WTC11 (cell line): ENCODE measurements around the gene PRR15.

Experiments
- ATF1 ChIP-seq: sonication (generic); formaldehyde crosslinking; IDR thresholded peaks from 2 replicates; pipeline ENCODE4 v1.8.1; 2023; ENCODE audit warnings: mild to moderate bottlenecking, moderate library complexity, missing genetic modification reagents
- CTCF ChIP-seq: fragments of 200-600 bp; IDR thresholded peaks from 2 replicates; pipeline ENCODE4 v1.8.0; 2022; ENCODE audit warnings: antibody characterized with exemption
- E2F1 ChIP-seq: sonication (generic); formaldehyde crosslinking; IDR thresholded peaks from 2 replicates; pipeline ENCODE4 v1.8.0; 2022; ENCODE audit warnings: mild to moderate bottlenecking, missing genetic modification reagents
- MAX ChIP-seq: sonication (generic); formaldehyde crosslinking; IDR thresholded peaks from 2 replicates; pipeline ENCODE4 v1.8.0; 2022; ENCODE audit warnings: mild to moderate bottlenecking, missing genetic modification reagents
- MXD4 ChIP-seq: fragments of 250-450 bp; sonication (Bioruptor Pico); IDR thresholded peaks from 2 replicates; pipeline ENCODE4 v1.8.0; 2021; ENCODE audit warnings: mild to moderate bottlenecking, moderate library complexity, borderline replicate concordance
- NFE2L1 ChIP-seq: sonication (generic); formaldehyde crosslinking; IDR thresholded peaks from 2 replicates; pipeline ENCODE4 v1.8.1; 2023; ENCODE audit warnings: missing genetic modification reagents
- PRDM15 ChIP-seq: sonication (generic); formaldehyde crosslinking; IDR thresholded peaks from 2 replicates; pipeline ENCODE4 v1.8.0; 2022; ENCODE audit warnings: missing genetic modification reagents
- SMAD3 ChIP-seq: sonication (generic); formaldehyde crosslinking; IDR thresholded peaks from 2 replicates; pipeline ENCODE4 v1.8.0; 2022; ENCODE audit warnings: missing genetic modification reagents, mild to moderate bottlenecking, borderline replicate concordance
- ZNF263 ChIP-seq: sonication (generic); formaldehyde crosslinking; IDR thresholded peaks from 2 replicates; pipeline ENCODE4 v1.8.1; 2022; ENCODE audit warnings: low read depth, mild to moderate bottlenecking, moderate library complexity, missing genetic modification reagents
- ZNF671 ChIP-seq: fragments of 250-450 bp; sonication (Bioruptor Pico); IDR thresholded peaks from 2 replicates; pipeline ENCODE4 v1.8.0; 2021; ENCODE audit warnings: mild to moderate bottlenecking
- TF ChIP-seq, protein P1 (sequence below): sonication (generic); formaldehyde crosslinking; IDR thresholded peaks from 2 replicates; pipeline ENCODE4 v1.8.1; 2023; ENCODE audit warnings: mild to moderate bottlenecking, moderate library complexity, missing genetic modification reagents
- TF ChIP-seq, protein P2 (sequence below): fragments of 250-450 bp; sonication (Bioruptor Pico); IDR thresholded peaks from 2 replicates; pipeline ENCODE4 v1.9.0; 2021; ENCODE audit warnings: mild to moderate bottlenecking, borderline replicate concordance
- TF ChIP-seq, protein P3 (sequence below): sonication (generic); formaldehyde crosslinking; conservative IDR thresholded peaks from 2 replicates; pipeline ENCODE4 v1.8.1; 2022; ENCODE audit warnings: mild to moderate bottlenecking, missing genetic modification reagents

DNA sequence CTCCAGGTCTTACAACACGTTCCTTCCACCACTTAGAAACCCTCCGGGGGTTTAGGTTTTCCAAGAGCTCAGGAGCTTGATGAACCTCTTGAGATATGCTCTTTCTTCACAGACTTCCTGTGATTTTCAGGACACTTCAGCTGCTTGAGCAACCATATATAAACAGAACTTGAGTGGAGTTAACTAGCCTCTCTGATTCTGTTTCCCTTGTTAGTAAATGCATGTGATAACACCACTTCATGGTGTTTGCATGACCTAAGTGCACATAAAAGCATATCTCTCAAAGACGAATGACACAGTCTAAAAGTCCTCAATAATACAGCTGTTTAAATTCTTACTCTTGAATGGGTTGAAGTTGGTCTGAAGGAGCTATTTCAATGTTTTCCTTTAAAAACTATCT lies 9.9 kb downstream of the PRR15 start:
- TF ChIP-seq CTCF (no peak), ZNF671 (no peak), NFE2L1 (CRISPR knock-in tag) (no peak), E2F1 (CRISPR knock-in tag) (no peak), MAX (no peak), ATF1 (CRISPR knock-in tag) (no peak), MXD4 (no peak), PRDM15 (no peak), SMAD3 (CRISPR knock-in tag) (no peak), ZNF263 (CRISPR knock-in tag) (no peak)
- TF ChIP-seq, protein P1, sequence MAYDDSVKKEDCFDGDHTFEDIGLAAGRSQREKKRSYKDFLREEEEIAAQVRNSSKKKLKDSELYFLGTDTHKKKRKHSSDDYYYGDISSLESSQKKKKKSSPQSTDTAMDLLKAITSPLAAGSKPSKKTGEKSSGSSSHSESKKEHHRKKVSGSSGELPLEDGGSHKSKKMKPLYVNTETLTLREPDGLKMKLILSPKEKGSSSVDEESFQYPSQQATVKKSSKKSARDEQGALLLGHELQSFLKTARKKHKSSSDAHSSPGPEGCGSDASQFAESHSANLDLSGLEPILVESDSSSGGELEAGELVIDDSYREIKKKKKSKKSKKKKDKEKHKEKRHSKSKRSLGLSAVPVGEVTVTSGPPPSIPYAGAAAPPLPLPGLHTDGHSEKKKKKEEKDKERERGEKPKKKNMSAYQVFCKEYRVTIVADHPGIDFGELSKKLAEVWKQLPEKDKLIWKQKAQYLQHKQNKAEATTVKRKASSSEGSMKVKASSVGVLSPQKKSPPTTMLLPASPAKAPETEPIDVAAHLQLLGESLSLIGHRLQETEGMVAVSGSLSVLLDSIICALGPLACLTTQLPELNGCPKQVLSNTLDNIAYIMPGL (CRISPR knock-in tag), result no peak
- TF ChIP-seq, protein P2, sequence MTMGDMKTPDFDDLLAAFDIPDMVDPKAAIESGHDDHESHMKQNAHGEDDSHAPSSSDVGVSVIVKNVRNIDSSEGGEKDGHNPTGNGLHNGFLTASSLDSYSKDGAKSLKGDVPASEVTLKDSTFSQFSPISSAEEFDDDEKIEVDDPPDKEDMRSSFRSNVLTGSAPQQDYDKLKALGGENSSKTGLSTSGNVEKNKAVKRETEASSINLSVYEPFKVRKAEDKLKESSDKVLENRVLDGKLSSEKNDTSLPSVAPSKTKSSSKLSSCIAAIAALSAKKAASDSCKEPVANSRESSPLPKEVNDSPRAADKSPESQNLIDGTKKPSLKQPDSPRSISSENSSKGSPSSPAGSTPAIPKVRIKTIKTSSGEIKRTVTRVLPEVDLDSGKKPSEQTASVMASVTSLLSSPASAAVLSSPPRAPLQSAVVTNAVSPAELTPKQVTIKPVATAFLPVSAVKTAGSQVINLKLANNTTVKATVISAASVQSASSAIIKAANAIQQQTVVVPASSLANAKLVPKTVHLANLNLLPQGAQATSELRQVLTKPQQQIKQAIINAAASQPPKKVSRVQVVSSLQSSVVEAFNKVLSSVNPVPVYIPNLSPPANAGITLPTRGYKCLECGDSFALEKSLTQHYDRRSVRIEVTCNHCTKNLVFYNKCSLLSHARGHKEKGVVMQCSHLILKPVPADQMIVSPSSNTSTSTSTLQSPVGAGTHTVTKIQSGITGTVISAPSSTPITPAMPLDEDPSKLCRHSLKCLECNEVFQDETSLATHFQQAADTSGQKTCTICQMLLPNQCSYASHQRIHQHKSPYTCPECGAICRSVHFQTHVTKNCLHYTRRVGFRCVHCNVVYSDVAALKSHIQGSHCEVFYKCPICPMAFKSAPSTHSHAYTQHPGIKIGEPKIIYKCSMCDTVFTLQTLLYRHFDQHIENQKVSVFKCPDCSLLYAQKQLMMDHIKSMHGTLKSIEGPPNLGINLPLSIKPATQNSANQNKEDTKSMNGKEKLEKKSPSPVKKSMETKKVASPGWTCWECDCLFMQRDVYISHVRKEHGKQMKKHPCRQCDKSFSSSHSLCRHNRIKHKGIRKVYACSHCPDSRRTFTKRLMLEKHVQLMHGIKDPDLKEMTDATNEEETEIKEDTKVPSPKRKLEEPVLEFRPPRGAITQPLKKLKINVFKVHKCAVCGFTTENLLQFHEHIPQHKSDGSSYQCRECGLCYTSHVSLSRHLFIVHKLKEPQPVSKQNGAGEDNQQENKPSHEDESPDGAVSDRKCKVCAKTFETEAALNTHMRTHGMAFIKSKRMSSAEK (CRISPR knock-in tag), result no peak
- TF ChIP-seq, protein P3, sequence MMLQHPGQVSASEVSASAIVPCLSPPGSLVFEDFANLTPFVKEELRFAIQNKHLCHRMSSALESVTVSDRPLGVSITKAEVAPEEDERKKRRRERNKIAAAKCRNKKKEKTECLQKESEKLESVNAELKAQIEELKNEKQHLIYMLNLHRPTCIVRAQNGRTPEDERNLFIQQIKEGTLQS (CRISPR knock-in tag), result no peak
